HG02884 (cell line): Measurements from ENCODE around the gene MYOM1.
"Not testable (repeated sequence)": the region's sequence is repeated elsewhere in the genome, so short reads cannot be mapped to it uniquely, and the experiment has no call there.

Experiments used
- ATAC-seq: cut with Tn5 transposase; IDR thresholded peaks from one replicate; pipeline ENCODE4 v1.9.1; 2021; ENCODE audit warnings: mild to moderate bottlenecking, moderate library complexity; ENCODE audit not compliant: unreplicated experiment

Gene MYOM1

DNA sequence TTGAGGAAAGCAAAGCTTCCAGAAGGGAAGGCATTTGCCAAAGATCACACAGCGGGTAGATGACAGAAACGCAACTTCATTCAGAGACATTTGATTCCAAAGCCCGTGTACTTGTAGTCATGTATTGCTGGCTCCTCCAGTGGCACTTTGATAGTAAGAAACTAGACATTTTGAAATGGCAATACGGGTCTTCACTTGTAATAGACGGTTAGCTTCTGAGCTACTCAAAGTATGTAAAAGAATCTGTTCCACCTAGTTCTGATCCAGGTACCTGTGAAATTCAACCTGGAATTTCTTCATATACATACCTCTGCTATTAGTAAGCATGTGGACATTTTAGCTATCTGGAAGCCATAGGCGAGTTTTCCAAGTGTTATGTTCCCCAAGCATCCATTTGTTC is 1.7 kb upstream of the MYOM1 start:
- no peak for ATAC-seq

DNA sequence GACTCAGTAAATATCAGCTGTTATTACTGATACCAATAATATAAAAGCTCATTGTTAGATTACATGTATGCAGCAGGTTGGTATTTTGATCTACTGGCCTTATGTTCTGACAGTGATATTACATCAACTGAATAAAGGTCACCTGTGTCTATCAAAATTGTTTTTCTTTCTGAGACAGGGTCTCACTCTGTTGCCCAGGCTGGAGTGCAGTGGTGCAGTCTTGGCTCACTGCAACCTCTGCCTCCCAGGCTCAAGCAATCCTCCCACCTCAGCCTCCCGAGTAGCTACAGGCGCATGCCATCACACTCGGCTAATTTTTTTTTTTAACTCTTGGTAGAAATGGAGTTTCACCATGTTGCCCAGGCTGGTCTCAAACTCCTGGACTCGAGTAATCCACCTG is 1.1 kb upstream of the MYOM1 start:
- ATAC-seq, result not testable (repeated sequence)

GRCh38 chr18:3219241-3219630 is 532 bp downstream of the MYOM1 start:
- no peak for ATAC-seq

- ATAC-seq, result no peak
These were observed 949 bp downstream of the MYOM1 start for GRCh38 chr18:3218819-3219218.

DNA sequence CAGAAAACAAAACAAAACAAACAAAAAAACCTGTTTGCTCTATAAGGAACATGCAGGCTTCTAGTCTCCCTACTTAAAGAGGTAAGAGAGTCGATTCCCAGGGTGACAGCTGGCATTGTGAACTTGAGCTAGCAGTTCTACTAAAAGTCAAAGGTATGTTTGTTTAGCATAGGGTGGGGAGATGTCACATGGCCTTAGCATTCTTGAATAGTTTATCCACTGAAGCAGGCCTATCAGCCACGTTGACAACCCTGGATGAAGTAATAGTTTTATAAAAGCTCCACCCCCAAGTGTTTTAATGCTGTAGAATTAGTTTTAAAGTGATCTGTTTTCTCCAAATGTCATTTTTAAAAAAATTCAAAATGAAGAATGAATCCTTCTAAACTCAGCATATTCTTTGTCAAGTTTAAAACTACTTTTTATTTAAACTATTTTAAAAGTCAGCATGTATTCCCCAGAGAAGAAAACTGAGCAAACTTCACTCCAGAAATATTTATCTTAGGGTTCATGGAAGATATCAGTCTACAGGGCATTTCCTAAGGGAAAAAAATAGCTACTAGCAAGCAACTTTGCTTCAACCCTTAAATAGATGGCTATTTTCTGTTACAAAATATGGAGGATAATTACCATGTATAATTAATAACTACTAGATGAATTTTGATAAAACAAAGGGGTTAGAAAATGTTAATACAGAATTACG is 1.7 kb downstream of the MYOM1 start:
- no peak for ATAC-seq

DNA sequence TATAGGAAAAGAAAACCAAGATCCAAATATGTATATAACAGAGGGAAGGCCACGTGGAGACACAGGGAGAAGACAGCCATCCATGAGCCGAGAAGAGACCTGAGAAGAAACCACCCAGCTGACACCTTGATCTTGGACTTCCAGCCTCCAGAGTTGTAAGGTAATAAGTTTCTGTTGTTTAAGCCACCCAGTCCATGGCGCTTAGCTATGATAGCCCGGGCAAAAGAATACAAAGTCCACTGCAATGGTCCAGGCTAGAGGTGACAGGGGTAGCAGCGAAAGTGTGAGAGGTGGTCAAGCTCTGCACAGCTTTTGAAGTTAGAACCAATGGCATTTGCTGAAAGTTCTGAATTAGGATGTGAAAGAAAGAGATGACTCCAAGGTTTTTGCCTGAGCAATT is 2.8 kb downstream of the MYOM1 start:
- ATAC-seq, result no peak

DNA sequence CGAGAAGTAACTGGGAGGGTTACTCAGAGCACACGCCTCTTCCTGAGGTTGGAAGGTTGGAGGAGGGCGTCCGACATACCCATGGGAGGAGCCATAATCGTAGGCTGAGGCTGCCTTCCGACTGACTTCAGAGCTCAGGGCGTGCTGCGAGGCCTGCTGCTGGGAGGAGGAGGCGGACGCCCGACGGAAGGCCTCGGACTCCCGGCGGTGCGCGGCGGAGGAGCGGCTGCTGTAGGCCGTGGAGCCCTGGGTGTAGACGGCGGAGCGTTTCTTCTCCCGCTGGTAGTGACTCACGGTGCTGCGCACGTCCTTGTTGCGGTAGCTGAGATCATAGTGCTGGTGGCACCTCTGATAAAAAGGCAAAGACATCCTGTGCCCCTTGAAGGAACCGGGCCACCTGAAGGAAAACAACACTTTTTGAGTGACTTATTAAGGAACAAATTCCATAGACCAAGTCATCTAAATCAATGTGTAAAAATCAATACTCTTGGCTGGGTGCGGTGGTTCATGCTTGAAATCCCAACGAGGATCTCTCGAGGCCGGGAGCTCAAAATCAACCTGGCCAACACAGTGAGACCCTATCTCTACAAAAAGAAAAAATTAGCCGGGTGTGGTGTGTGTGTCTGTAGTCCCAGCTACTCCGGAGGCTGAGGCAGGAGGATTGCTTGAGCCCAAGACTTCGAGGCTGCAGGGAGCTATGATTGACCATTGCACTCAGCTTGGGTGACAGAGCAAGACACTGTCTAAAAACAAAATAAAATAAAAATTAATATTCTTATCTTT is 4.7 kb downstream of the MYOM1 start:
- ATAC-seq, result no peak

DNA sequence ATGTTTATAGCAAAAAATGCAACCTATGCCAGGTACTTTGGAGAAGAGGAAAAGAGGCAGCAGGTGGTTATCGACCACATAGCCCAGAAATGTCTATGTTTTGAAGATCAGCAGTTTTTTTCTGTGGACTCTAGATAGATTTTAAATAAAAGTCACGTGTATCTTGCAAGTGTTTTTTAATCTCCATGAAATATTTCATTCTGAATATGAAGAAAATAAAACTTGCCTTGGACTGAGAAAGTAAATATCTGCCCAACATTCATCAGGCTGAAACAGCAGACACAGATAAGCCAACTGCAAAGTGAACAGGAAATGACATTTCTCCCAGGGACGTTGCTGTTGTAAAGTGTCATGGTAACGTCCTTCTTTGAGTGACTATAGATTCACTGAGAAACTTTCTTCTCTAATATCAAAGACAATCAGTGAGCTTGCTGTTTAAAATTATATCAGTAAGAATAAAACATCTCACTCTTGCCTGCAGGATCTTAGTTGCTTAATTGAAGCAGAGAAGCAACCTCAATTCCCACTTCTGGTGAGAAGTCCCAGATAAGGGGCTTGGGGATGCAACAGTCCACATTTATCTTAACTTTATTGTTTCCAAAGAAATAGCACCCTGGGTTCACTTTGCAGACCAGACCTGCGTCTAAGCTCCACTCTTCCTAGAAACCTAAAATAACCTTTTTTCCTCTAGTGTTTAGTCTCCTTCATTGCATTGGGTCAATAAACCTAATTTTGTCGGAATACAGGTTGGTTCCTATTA is 6.3 kb downstream of the MYOM1 start:
- no peak for ATAC-seq

DNA sequence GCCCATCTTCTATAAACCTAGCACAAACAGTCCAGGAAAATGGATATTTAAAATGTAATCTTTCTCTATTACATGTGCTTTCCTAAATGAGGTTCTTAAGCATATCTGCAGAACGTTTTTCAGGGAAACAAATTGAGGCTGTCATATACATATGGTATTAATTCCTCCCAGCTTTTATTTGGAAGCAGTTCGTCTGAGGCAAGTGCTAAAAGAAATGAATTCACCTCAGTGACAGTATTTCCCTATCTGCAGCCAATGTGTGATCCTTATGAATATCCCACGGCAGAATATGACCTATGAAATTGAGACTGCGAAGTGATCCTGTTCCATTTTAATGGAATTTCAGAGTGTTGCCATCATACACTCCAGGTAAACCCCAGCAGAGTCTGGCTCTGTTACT is 7.1 kb downstream of the MYOM1 start:
- ATAC-seq, result no peak

- no peak for ATAC-seq
These were observed 8.4 kb downstream of the MYOM1 start for GRCh38 chr18:3211236-3211992.

- ATAC-seq, result no peak
These were observed 9.8 kb downstream of the MYOM1 start for GRCh38 chr18:3209859-3210569.

GRCh38 chr18:3207565-3207964 is 12.2 kb downstream of the MYOM1 start:
- no peak for ATAC-seq

DNA sequence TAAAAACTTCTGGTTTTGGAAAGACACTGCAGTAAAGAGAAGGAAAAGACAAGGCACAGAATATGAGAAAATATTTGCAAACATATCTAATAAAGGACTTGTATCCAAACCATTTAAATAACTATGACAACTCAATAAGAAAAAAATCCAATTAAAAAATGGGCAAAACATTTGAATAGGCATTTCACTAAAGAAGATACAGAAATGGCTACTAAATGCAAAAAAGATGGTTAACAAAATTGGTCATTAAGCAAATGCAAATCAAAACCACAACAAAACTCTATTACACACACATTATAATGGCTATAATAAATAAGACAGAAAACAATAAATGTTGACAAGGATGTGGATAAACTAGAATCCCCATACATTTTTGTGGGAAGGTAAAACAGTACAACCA is 14.5 kb downstream of the MYOM1 start:
- no peak for ATAC-seq

GRCh38 chr18:3199942-3200645 is 19.7 kb downstream of the MYOM1 start:
- no peak for ATAC-seq

DNA sequence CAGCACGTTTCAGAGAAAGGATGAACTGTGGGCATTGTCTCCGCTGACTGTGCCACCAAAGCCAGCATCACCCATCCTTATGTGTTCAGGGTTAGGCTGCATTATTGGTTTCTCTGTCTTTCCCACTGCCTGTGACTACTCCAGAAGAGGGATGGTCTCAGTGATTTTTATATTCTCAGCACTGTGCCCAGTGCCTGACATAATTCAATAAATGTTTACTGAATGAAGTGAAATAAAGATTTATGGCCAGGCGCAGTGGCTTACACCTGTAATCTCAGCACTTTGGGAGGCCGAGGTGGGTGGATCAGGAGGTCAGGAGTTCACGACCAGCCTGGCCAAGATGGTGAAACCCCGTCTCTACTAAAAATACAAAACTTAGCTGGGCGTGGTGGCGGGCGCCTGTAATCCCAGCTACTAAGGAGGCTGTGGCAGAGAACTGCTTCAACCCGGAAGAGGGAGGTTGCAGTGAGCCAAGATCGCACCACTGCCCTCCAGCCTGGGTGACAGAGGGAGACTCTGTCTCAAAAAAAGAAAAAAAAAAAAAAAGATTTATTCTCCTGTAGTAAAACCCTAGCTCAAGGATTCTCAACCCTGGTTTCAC is 21.4 kb downstream of the MYOM1 start:
- not testable (repeated sequence) for ATAC-seq

DNA sequence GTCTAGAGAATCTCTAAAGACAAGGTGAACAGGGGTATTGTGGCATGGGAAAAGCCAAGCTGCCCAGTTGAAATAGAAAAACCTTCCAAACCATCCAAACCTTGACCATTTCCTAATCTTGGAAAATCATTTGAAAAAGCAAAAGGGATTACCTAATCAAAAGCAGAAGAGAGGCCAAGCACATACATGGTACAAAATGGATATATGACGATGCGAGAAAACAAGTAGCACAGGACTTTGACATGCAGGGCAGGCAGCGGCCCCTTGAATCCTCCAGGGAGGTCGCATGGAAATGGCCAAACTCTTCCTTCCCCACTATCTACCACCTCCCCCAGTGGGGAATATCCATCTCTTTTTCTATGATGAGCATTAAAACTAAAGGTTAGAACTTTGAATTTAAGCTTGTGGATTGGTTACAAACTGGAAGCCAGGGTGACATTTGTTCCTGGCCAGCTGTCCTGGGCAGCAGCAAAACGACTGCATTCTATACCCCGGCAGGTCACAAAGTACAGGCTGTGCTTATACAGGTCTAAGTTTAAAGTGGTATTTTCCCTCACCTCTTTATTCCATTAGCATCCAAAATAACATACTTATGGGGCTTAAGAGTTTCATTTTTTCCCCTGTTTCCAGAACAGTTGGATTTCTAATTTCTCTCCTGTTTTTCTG is 24.7 kb downstream of the MYOM1 start:
- no peak for ATAC-seq

DNA sequence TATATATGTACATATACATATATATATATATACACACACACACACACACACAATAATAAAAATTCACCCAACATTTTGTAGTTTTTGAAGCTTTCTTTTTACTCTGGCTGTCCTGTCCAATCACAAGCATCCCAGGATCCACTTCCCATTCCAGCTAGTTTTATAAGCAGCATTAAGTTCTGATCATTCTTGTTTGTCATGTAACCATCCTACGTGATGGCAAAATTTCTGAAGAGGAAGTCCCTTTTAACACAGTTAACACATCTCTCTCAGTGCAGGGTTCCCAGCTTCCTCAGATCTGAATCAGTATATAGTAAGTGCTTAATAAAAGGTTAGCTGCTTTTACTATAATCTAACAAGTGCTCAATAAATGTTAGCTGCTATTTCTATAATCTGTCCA is 26.4 kb downstream of the MYOM1 start:
- ATAC-seq, result no peak

- no peak for ATAC-seq
These were observed 27.0 kb downstream of the MYOM1 start for GRCh38 chr18:3192752-3193151.

DNA sequence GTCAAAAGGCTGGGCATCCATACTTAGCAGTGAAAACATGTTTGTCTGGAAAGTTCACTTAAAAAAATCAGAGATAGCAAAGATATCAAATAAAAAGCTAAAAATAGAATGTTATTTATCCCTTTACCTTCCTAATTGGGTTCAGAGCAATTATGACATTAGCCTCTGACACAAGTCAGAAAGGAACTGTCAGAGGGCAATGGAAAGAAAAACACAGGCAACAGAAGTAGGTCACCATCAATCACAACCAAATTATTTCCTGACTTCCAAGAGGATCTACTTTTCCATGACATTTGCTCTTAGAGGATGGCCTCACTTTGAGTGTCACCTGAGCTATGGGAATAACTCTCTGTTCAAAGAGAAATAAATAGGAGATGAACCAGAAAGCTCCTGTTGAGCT is 27.5 kb downstream of the MYOM1 start:
- ATAC-seq, result no peak
